OCI-LY1 (cell line): Measurements from ENCODE around the gene FKBP15.

ENCODE experiments used
- H2AFZ ChIP-seq: fragments of 200-600 bp; sonication (generic), shearing (Covaris generic); 2 replicates; pipeline ENCODE4 v1.6.0; 2014; ENCODE audit warnings: antibody characterized with exemption, mild to moderate bottlenecking, low read length
- H3F3A ChIP-seq: fragments of 200-600 bp; sonication (generic), shearing (Covaris generic); 2 replicates; pipeline ENCODE4 v1.6.0; 2014; ENCODE audit warnings: mild to moderate bottlenecking, antibody characterized with exemption, low read length, moderate library complexity; ENCODE audit not compliant: insufficient read depth
- H3K27ac ChIP-seq: fragments of 200-600 bp; sonication (generic); 2 replicates; pipeline ENCODE4 v1.5.1; 2014; ENCODE audit warnings: low read length, mixed run types, mild to moderate bottlenecking, low read depth; ENCODE audit not compliant: poor library complexity, severe bottlenecking
- H3K27me3 ChIP-seq: fragments of 200-600 bp; sonication (generic); 2 replicates; pipeline ENCODE4 v1.6.0; 2014; ENCODE audit warnings: antibody characterized with exemption, mild to moderate bottlenecking, low read length, moderate library complexity; ENCODE audit not compliant: insufficient read depth
- H3K36me3 ChIP-seq: fragments of 200-600 bp; sonication (generic); 2 replicates; pipeline ENCODE4 v1.6.1; 2014; ENCODE audit warnings: mild to moderate bottlenecking, antibody characterized with exemption, low read length, moderate library complexity, mixed read lengths; ENCODE audit not compliant: insufficient read depth
- H3K4me1 ChIP-seq: fragments of 200-600 bp; sonication (generic); 2 replicates; pipeline ENCODE4 v1.5.1; 2014; ENCODE audit warnings: mild to moderate bottlenecking, low read length, moderate library complexity; ENCODE audit not compliant: insufficient read depth, severe bottlenecking
- H3K4me2 ChIP-seq: fragments of 200-600 bp; sonication (generic), shearing (Covaris generic); 2 replicates; pipeline ENCODE4 v1.6.1; 2014; ENCODE audit warnings: low read length
- H3K4me3 ChIP-seq: fragments of 200-600 bp; sonication (generic); 2 replicates; pipeline ENCODE4 v1.5.1; 2014; ENCODE audit warnings: low read length, low read depth, mild to moderate bottlenecking, mixed read lengths; ENCODE audit not compliant: poor library complexity, severe bottlenecking
- H3K79me2 ChIP-seq: fragments of 200-600 bp; shearing (Covaris generic); 2 replicates; pipeline ENCODE4 v1.6.1; 2016; ENCODE audit warnings: mixed run types, low read length, mixed read lengths; ENCODE audit not compliant: insufficient read depth
- H3K9ac ChIP-seq: fragments of 200-600 bp; sonication (generic), shearing (Covaris generic); 2 replicates; pipeline ENCODE4 v1.6.1; 2014; ENCODE audit warnings: mild to moderate bottlenecking, low read length, mixed read lengths
- H3K9me2 ChIP-seq: fragments of 200-600 bp; sonication (generic), shearing (Covaris generic); 2 replicates; pipeline ENCODE4 v1.6.1; 2014; ENCODE audit warnings: low read depth, mild to moderate bottlenecking, low read length, mixed read lengths
- H3K9me3 ChIP-seq: fragments of 200-600 bp; shearing (Covaris generic); 2 replicates; pipeline ENCODE4 v1.6.1; 2014; ENCODE audit warnings: low read length, mixed read lengths
- H4K20me1 ChIP-seq: fragments of 200-600 bp; sonication (generic), shearing (Covaris generic); 2 replicates; pipeline ENCODE4 v1.6.0; 2016; ENCODE audit warnings: mild to moderate bottlenecking, low read length; ENCODE audit not compliant: insufficient read depth
- EZH2 ChIP-seq: fragments of 200-600 bp; sonication (generic), shearing (Covaris generic); IDR thresholded peaks from 2 replicates; pipeline ENCODE4 v1.8.0; 2017; ENCODE audit warnings: borderline replicate concordance, mixed run types, mild to moderate bottlenecking, antibody characterized with exemption, low read length, moderate library complexity, mixed read lengths
- TF ChIP-seq, protein P1 (sequence below): fragments of 200-600 bp; sonication (generic), shearing (Covaris generic); IDR thresholded peaks from 2 replicates; pipeline ENCODE4 v1.5.1; 2017; ENCODE audit warnings: mild to moderate bottlenecking, antibody characterized with exemption, low read length, moderate library complexity, mixed read lengths

Gene FKBP15

DNA sequence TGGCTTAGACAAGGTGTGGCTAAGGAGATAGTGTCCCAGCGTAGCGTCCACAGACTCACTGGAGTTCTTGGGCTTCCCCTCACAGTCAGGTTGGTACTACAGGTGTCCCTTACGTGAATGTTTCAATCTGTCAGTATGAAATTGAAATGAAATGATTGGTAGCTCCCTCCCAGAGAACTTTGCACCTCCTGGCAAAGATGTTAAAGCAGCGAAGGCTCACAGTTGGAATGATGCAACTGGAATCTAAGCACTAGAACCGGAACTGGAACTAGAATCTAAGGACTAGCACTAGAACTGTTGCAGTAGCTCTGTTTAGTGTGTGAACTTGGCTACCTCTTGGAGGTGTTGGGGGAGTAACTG is 1.4 kb upstream of the FKBP15 start:
- Histone ChIP-seq H3K9ac (peak overlapping the region; percentile 86), H3K9me2 (no peaks in the 10 kb centered on the region), H3F3A (peaks cover 8% of the 10 kb centered on the region), H3K4me1 (peaks cover 44% of the 10 kb centered on the region), H3K4me2 (peak overlapping the region; percentile 97), H3K4me3 (peak overlapping the region; percentile 88), H3K36me3 (peaks cover 8% of the 10 kb centered on the region; the same call in 1 of the 2 replicates), H3K9me3 (no peaks in the 10 kb centered on the region), H3K27ac (no peak overlapping the region), H3K27me3 (no peaks in the 10 kb centered on the region), H4K20me1 (no peaks in the 10 kb centered on the region), H2AFZ (no peak overlapping the region; the same call in 1 of the 2 replicates), H3K79me2 (peaks cover 36% of the 10 kb centered on the region)
- no peak for TF ChIP-seq EZH2
- TF ChIP-seq, protein P1, sequence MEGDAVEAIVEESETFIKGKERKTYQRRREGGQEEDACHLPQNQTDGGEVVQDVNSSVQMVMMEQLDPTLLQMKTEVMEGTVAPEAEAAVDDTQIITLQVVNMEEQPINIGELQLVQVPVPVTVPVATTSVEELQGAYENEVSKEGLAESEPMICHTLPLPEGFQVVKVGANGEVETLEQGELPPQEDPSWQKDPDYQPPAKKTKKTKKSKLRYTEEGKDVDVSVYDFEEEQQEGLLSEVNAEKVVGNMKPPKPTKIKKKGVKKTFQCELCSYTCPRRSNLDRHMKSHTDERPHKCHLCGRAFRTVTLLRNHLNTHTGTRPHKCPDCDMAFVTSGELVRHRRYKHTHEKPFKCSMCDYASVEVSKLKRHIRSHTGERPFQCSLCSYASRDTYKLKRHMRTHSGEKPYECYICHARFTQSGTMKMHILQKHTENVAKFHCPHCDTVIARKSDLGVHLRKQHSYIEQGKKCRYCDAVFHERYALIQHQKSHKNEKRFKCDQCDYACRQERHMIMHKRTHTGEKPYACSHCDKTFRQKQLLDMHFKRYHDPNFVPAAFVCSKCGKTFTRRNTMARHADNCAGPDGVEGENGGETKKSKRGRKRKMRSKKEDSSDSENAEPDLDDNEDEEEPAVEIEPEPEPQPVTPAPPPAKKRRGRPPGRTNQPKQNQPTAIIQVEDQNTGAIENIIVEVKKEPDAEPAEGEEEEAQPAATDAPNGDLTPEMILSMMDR: no peak

DNA sequence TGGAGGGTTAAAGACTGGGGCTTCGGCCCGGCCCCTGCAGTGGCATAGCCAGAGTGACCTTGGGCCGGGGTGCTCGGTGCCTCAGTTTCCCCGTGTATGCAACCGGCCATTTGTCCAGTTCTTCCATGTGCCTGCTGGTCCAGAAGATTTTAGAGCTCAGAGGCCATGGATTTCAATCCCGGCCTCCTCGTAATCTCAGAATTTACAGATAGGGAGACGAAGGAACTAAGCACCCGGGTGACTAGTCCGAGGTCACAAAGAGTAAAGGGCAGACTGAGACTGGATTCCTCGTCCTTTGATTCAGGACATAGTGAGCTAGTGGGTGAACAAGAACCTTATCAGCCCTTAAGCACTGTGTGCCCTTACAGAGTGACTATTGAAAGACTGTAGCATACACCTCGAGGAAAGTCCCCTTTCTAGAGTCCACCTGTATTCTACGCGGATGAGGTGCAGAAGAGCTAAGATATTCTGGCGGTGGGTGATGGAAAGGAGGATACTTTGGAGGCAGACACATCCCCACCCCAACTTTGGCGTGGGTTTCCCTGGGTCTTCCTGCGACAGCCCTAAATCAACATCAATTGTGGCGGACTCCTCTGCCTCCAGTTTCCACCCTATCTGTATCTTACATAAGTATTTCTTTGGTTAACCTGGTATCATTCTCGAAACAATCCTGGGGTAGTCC is 864 bp upstream of the FKBP15 start:
- Histone ChIP-seq H3K9ac (peak overlapping the region; percentile 86), H3K9me3 (no peaks in the 10 kb centered on the region), H4K20me1 (no peaks in the 10 kb centered on the region), H3F3A (peaks cover 8% of the 10 kb centered on the region), H3K4me1 (peaks cover 44% of the 10 kb centered on the region), H3K36me3 (peaks cover 10% of the 10 kb centered on the region; the same call in 1 of the 2 replicates), H2AFZ (no peak overlapping the region; the same call in 1 of the 2 replicates), H3K9me2 (no peaks in the 10 kb centered on the region), H3K27me3 (no peaks in the 10 kb centered on the region), H3K4me3 (peak overlapping the region; percentile 88), H3K79me2 (peaks cover 39% of the 10 kb centered on the region), H3K27ac (no peak overlapping the region), H3K4me2 (peak overlapping the region; percentile 97)
- TF ChIP-seq EZH2: no peak
- TF ChIP-seq, protein P1: no peak

DNA sequence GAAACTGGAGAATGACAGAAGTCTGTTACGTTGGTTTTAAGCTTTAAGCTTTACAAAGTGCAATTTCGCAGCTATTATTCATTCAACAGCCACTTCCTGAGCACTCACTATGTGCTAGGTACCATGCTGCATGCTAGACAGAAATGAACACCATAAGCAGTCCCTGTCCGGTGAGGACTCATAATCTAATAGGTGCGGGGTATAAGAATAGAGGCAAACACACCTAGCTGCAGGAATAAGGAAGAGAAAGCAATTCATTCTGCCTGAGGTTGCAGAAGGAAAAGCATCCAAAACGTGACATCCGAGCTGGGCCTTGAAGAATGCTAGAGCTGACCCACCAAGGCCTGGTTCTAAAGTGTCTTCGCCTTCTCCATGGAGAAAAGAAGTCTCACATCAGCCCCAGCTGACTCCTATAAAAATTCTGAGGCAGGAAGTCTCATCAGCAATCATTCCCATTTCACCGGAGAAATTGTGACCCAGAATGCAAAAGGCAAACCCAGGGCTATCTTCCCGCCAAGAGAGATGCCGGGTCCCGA is 542 bp downstream of the FKBP15 start:
- Histone ChIP-seq H3K9me3 (no peaks in the 10 kb centered on the region), H3K9me2 (no peaks in the 10 kb centered on the region), H4K20me1 (no peaks in the 10 kb centered on the region), H3K79me2 (peaks cover 51% of the 10 kb centered on the region), H3F3A (peaks cover 8% of the 10 kb centered on the region), H3K4me2 (peak overlapping the region; percentile 98), H3K4me1 (peaks cover 44% of the 10 kb centered on the region), H3K4me3 (peak overlapping the region; percentile 88), H3K36me3 (peaks cover 19% of the 10 kb centered on the region; the same call in 1 of the 2 replicates), H3K27ac (peak overlapping the region; percentile 84), H2AFZ (no peak overlapping the region), H3K9ac (peak overlapping the region; percentile 92), H3K27me3 (no peaks in the 10 kb centered on the region)
- TF ChIP-seq, protein P1: no peak
- TF ChIP-seq EZH2: no peak
